Large intestine (tissue), 3 donors: ENCODE results near the gene C3orf49. TPM values are rescaled to one million over a fixed set of nuclear protein-coding genes. Genes with fewer than 3 reads are reported as not detected.
A peak's percentile ranks its signal among the peaks of the same experiment; 100 is the strongest.

Experiments
- DNase-seq, 2 donors: peaks; one replicate each; pipeline versions ENCODE4 v3.0.0 to v3.0.0-alpha.2; 2013
- H3K27ac ChIP-seq: one replicate; pipeline ENCODE4 v1.5.1; 2013; ENCODE audit warnings: low read length
- H3K27me3 ChIP-seq: 2 replicates; pipeline ENCODE4 v1.6.1; 2013; ENCODE audit warnings: low read length; ENCODE audit not compliant: control insufficient read depth, insufficient read depth
- H3K36me3 ChIP-seq: 2 replicates; pipeline ENCODE4 v1.6.1; 2013; ENCODE audit warnings: low read length; ENCODE audit not compliant: control insufficient read depth, insufficient read depth
- H3K4me1 ChIP-seq: one replicate; pipeline ENCODE4 v1.6.1; 2013; ENCODE audit warnings: low read length; ENCODE audit not compliant: control insufficient read depth, insufficient read depth
- H3K4me3 ChIP-seq: one replicate; pipeline ENCODE4 v1.5.1; 2013; ENCODE audit warnings: low read length
- H3K9me3 ChIP-seq: one replicate; pipeline ENCODE4 v1.6.1; 2013; ENCODE audit warnings: mild to moderate bottlenecking, low read depth, low read length, moderate library complexity; ENCODE audit not compliant: control insufficient read depth
- WGBS: methylation state at CpG from one replicate; pipeline ENCODE4 v1.1.5; 2013; ENCODE audit warnings: low lambda C conversion rate; ENCODE audit not compliant: insufficient coverage; 5-methylcytosine and 5-hydroxymethylcytosine counted together
- polyA plus RNA-seq: library from polyadenylated mRNA; unstranded; fragments of 120-200 nt; gene quantifications from one replicate; pipeline ENCODE4 v1.2.1, GENCODE V29; 2013

Gene C3orf49
- polyA plus RNA-seq, 1 donor: 0.33 TPM

GRCh38 chr3:63847718-63848450 lies 28.8 kb downstream of the C3orf49 start:
- H3K27me3 ChIP-seq: no peaks in the 10 kb centered on the region
- H3K9me3 ChIP-seq: no peaks in the 10 kb centered on the region
- no CpG with 5 or more reads among the region's 1 CpG for WGBS
- no peaks in the 10 kb centered on the region for H3K4me1 ChIP-seq
- no peak overlapping the region for H3K4me3 ChIP-seq
- H3K36me3 ChIP-seq: no peaks in the 10 kb centered on the region
- no peak for DNase-seq
- H3K27ac ChIP-seq: no peak overlapping the region

- Histone ChIP-seq H3K4me1 (no peaks in the 10 kb centered on the region), H3K27ac (no peak overlapping the region), H3K27me3 (no peaks in the 10 kb centered on the region), H3K4me3 (no peak overlapping the region), H3K36me3 (no peaks in the 10 kb centered on the region), H3K9me3 (no peaks in the 10 kb centered on the region)
- DNase-seq: no peak
- no CpG with 5 or more reads among the region's 4 CpGs for WGBS
Observed at GRCh38 chr3:63849175-63849574, 30.1 kb downstream of the C3orf49 start.

DNA sequence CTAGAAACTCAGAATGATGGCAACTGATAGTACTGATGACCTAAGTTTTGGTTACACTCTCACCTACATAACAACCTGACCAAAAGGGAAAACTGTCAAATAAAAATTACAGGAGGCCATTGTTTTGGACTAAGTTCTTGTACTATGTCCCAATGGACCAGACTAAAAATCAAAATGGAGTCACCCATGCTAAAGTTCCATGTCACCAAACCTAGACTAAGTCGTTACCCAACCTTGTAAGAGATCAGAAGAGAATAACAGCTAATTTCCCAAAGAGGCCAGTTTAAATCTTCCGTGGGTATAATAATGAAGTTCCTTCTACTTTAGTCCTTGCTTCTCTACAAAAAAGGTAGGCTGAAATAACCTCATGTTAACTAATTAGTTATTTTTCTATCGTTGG lies 32.2 kb downstream of the C3orf49 start:
- 100% methylated on average over 2 of the region's 3 CpGs for WGBS
- H3K4me3 ChIP-seq: no peak overlapping the region

GRCh38 chr3:63853106-63853505 lies 34.0 kb downstream of the C3orf49 start:
- H3K27me3 ChIP-seq: no peaks in the 10 kb centered on the region
- DNase-seq: no peak
- H3K36me3 ChIP-seq: no peaks in the 10 kb centered on the region
- H3K4me1 ChIP-seq: no peaks in the 10 kb centered on the region
- H3K9me3 ChIP-seq: no peaks in the 10 kb centered on the region
- H3K27ac ChIP-seq: no peak overlapping the region
- WGBS: 80% methylated on average over 1 of the region's 4 CpGs
- no peak overlapping the region for H3K4me3 ChIP-seq

More for the DNA sequence above, 32.2 kb downstream of the C3orf49 start:
- no peaks in the 10 kb centered on the region for H3K36me3 ChIP-seq
- H3K27ac ChIP-seq: no peak overlapping the region
- no peaks in the 10 kb centered on the region for H3K27me3 ChIP-seq
- DNase-seq: no peak
- H3K9me3 ChIP-seq: no peaks in the 10 kb centered on the region
- H3K4me1 ChIP-seq: no peaks in the 10 kb centered on the region

GRCh38 chr3:63855333-63855940 lies 36.3 kb downstream of the C3orf49 start:
- Histone ChIP-seq H3K9me3 (no peaks in the 10 kb centered on the region), H3K4me3 (no peak overlapping the region), H3K4me1 (no peaks in the 10 kb centered on the region), H3K27me3 (no peaks in the 10 kb centered on the region), H3K36me3 (no peaks in the 10 kb centered on the region), H3K27ac (no peak overlapping the region)
- DNase-seq: no peak
- 100% methylated on average over 1 of the region's 1 CpG for WGBS

DNA sequence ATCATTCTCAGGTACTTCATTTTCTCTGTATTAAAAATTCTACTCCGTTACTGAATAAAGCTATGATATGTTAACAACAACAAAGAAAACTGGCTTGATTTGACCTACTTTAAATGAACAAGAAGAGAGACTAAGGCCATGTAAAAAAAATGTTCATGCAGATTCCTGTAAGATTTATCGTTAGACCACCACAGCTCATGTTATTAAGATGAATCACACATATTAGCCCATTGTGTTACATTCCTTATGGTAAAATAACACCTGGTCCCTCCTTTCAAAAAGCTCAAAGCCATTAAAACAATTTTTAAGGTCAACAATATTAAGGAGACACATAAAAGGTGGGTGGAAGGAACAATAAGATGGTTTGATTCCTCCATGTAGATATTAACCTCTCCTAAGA lies 38.2 kb downstream of the C3orf49 start:
- Histone ChIP-seq H3K4me1 (peaks cover 5% of the 10 kb centered on the region), H3K4me3 (no peak overlapping the region), H3K9me3 (no peaks in the 10 kb centered on the region), H3K27ac (no peak overlapping the region), H3K36me3 (no peaks in the 10 kb centered on the region), H3K27me3 (no peaks in the 10 kb centered on the region)
- 92% methylated on average over 2 of the region's 2 CpGs for WGBS
- DNase-seq: no peak

GRCh38 chr3:63860776-63861175 lies 41.7 kb downstream of the C3orf49 start:
- Histone ChIP-seq H3K27me3 (no peaks in the 10 kb centered on the region), H3K4me1 (peaks cover 10% of the 10 kb centered on the region), H3K9me3 (no peaks in the 10 kb centered on the region), H3K36me3 (no peaks in the 10 kb centered on the region), H3K27ac (peak overlapping the region; percentile 1), H3K4me3 (no peak overlapping the region)
- DNase-seq: peak in 1 of 2 donors; percentile 65
- 59% methylated on average over 2 of the region's 3 CpGs for WGBS

GRCh38 chr3:63861306-63861705 lies 42.2 kb downstream of the C3orf49 start:
- WGBS: 93% methylated on average over 2 of the region's 5 CpGs
- peaks cover 3% of the 10 kb centered on the region for H3K36me3 ChIP-seq
- peaks cover 10% of the 10 kb centered on the region for H3K4me1 ChIP-seq
- DNase-seq: no peak
- H3K27ac ChIP-seq: no peak overlapping the region
- no peaks in the 10 kb centered on the region for H3K9me3 ChIP-seq
- H3K27me3 ChIP-seq: no peaks in the 10 kb centered on the region
- no peak overlapping the region for H3K4me3 ChIP-seq

GRCh38 chr3:63862804-63863149 lies 43.7 kb downstream of the C3orf49 start:
- peaks cover 10% of the 10 kb centered on the region for H3K4me1 ChIP-seq
- DNase-seq: no peak
- peaks cover 7% of the 10 kb centered on the region for H3K36me3 ChIP-seq
- peak overlapping the region; percentile 94 for H3K4me3 ChIP-seq
- H3K27ac ChIP-seq: peak overlapping the region; percentile 82
- no peaks in the 10 kb centered on the region for H3K9me3 ChIP-seq
- no peaks in the 10 kb centered on the region for H3K27me3 ChIP-seq
- WGBS: 17% methylated on average over 2 of the region's 5 CpGs

GRCh38 chr3:63863150-63864007 lies 44.3 kb downstream of the C3orf49 start, which contains the start of the genes ATXN7 and THOC7:
ATXN7 (plus strand) TSS chr3:63863867; CDS start chr3:63912599, 48,732 bp downstream.
THOC7 (minus strand) TSS chr3:63863805; CDS start chr3:63863790, 15 bp downstream.
- H3K27me3 ChIP-seq: no peaks in the 10 kb centered on the region
- H3K27ac ChIP-seq: peak within 1 kb of the TSS; percentile 82
- no peaks in the 10 kb centered on the region for H3K9me3 ChIP-seq
- peaks cover 10% of the 10 kb centered on the region for H3K4me1 ChIP-seq
- peaks cover 7% of the 10 kb centered on the region for H3K36me3 ChIP-seq
- no CpG with 5 or more reads among the region's 98 CpGs for WGBS
- peak within 1 kb of the TSS; percentile 94 for H3K4me3 ChIP-seq
- peak; percentile 39 to 82 for DNase-seq
